ENCODE results near the gene E2F3. TPM values are rescaled to one million over a fixed set of nuclear protein-coding genes. Genes with fewer than 3 reads are reported as not detected.

E2F3 gene
- total RNA-seq, 1 experiment from 2014 or later = 18.7 TPM

GRCh38 chr6:20375436-20375835 lies 26.2 kb upstream of the E2F3 start:
- Mint-ChIP-seq H3K4me3 (ENCODE audit: unreplicated experiment) (no peak overlapping the region), H3K4me1 (ENCODE audit: insufficient read depth, unreplicated experiment) (no peaks in the 10 kb centered on the region), H3K9me3 (ENCODE audit: unreplicated experiment) (no peaks in the 10 kb centered on the region), H3K27me3 (ENCODE audit: insufficient read depth, unreplicated experiment) (no peaks in the 10 kb centered on the region), H3K27ac (ENCODE audit: low read depth, unreplicated experiment) (no peak overlapping the region), H3K36me3 (ENCODE audit: insufficient read depth, unreplicated experiment) (no peaks in the 10 kb centered on the region)
- intact Hi-C loops (cut with micrococcal nuclease) = no loop called here
- no TSS peak for BruUV-seq (replicated peaks)
- CTCF ChIA-PET = interaction anchor here (0.6 to 1.2 kb wide), 4 partner anchors 8 to 120 kb away, joined by 3 read pairs; no protein-coding TSS in a partner anchor
- DNase-seq (ENCODE audit: unreplicated experiment) = no peak
- no peak for TF ChIP-seq CTCF (IDR thresholded peaks at IDR 0.05; ENCODE audit: unreplicated experiment)
- POLR2A ChIA-PET = interaction anchor here (0.6 kb wide), 1 partner anchor 22 kb away, joined by 5 read pairs; no protein-coding TSS in a partner anchor

DNA sequence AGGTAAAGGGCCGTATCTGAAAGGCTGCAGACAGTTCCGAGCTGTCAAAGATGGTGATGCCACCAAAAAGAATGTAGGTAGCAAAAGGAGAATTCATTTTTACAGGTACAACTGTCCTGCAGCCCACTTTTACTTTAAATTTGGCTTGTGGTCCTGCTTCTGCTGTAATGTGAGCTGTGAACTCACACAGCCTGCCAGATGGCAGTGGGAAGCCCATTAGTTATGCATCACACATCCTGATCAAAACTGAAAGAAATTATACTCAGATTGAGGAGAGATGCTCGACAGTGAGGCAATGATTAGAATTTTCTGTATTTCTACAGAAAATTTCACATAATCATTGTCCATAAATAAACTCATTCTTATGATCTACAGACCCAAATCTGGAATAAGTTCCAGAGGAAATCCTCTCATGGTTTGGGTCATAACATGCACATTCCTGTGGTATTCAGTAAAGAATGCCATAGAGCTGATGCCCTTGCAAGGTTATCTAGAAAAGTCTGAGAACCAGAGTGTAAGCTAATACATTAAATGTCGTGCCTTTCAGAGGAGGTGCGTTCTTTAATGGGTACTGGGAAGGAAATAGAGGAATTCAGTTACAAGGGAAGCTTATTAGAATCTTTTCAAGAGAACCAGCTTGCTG lies 23.9 kb upstream of the E2F3 start:
- Mint-ChIP-seq H3K4me1 (ENCODE audit: insufficient read depth, unreplicated experiment) (no peaks in the 10 kb centered on the region), H3K27me3 (ENCODE audit: insufficient read depth, unreplicated experiment) (no peaks in the 10 kb centered on the region), H3K9me3 (ENCODE audit: unreplicated experiment) (no peaks in the 10 kb centered on the region), H3K27ac (ENCODE audit: low read depth, unreplicated experiment) (no peak overlapping the region), H3K36me3 (ENCODE audit: insufficient read depth, unreplicated experiment) (no peaks in the 10 kb centered on the region), H3K4me3 (ENCODE audit: unreplicated experiment) (no peak overlapping the region)
- BruUV-seq (replicated peaks) = no TSS peak
- CTCF ChIA-PET = interaction anchor here (0.9 to 1.2 kb wide), 2 partner anchors 22 to 150 kb away, joined by 3 to 5 read pairs; no protein-coding TSS in a partner anchor
- POLR2A ChIA-PET = no interaction called here
- no peak for DNase-seq (ENCODE audit: unreplicated experiment)
- no peak for TF ChIP-seq CTCF (IDR thresholded peaks at IDR 0.05; ENCODE audit: unreplicated experiment)
- intact Hi-C loops (cut with micrococcal nuclease) = no loop called here

DNA sequence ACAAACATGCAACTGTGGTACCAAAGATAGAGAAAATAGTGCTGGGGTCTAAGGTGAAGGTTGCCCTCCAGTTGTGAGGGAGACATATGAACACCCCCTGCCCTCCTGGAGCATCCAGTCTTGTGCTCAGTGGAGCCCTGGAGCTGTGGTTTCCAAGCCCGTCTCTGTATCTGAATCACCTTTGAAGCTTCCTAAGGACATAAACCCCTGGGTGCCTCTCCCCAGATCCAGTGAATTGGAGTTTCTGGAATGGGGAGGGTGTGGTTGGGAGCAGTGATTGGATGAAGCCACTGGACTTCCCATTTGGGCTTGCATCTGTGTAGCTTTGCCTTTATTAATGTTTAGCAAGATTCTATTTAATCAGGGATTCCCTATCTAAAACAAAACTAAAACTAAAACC lies 22.4 kb upstream of the E2F3 start:
- DNase-seq (ENCODE audit: unreplicated experiment) = no peak
- no TSS peak for BruUV-seq (replicated peaks)
- Mint-ChIP-seq H3K9me3 (ENCODE audit: unreplicated experiment) (no peaks in the 10 kb centered on the region), H3K27me3 (ENCODE audit: insufficient read depth, unreplicated experiment) (no peaks in the 10 kb centered on the region), H3K4me3 (ENCODE audit: unreplicated experiment) (no peak overlapping the region), H3K36me3 (ENCODE audit: insufficient read depth, unreplicated experiment) (no peaks in the 10 kb centered on the region), H3K27ac (ENCODE audit: low read depth, unreplicated experiment) (no peak overlapping the region), H3K4me1 (ENCODE audit: insufficient read depth, unreplicated experiment) (no peaks in the 10 kb centered on the region)
- POLR2A ChIA-PET = no interaction called here
- CTCF ChIA-PET = interaction anchor here (0.6 to 1.2 kb wide), 2 partner anchors 21 to 154 kb away, joined by 3 to 5 read pairs; no protein-coding TSS in a partner anchor
- intact Hi-C loops (cut with micrococcal nuclease) = no loop called here
- TF ChIP-seq CTCF (IDR thresholded peaks at IDR 0.05; ENCODE audit: unreplicated experiment) = no peak

- no peak for DNase-seq (ENCODE audit: unreplicated experiment)
- H3K4me1 Mint-ChIP-seq (ENCODE audit: insufficient read depth, unreplicated experiment) = no peaks in the 10 kb centered on the region
- intact Hi-C loops (cut with micrococcal nuclease) = no loop called here
- ChIA-PET CTCF (interaction anchor here (1.2 kb wide), 1 partner anchor 11 kb away, joined by 3 read pairs; no protein-coding TSS in a partner anchor), POLR2A (interaction anchor here (0.5 kb wide), 1 partner anchor 128 kb away, joined by 3 read pairs; no protein-coding TSS in a partner anchor)
- no peak overlapping the region for H3K4me3 Mint-ChIP-seq (ENCODE audit: unreplicated experiment)
- H3K27me3 Mint-ChIP-seq (ENCODE audit: insufficient read depth, unreplicated experiment) = no peaks in the 10 kb centered on the region
- H3K36me3 Mint-ChIP-seq (ENCODE audit: insufficient read depth, unreplicated experiment) = no peaks in the 10 kb centered on the region
- no peak for TF ChIP-seq CTCF (IDR thresholded peaks at IDR 0.05; ENCODE audit: unreplicated experiment)
- no peak overlapping the region for H3K27ac Mint-ChIP-seq (ENCODE audit: low read depth, unreplicated experiment)
- peaks cover 8% of the 10 kb centered on the region for H3K9me3 Mint-ChIP-seq (ENCODE audit: unreplicated experiment)
- no TSS peak for BruUV-seq (replicated peaks)
Observed at GRCh38 chr6:20386218-20386617, 15.5 kb upstream of the E2F3 start.

All from MCF 10A (cell line).